Right atrium auricular region (tissue), 2 donors: ENCODE results near the gene CCNJL. TPM values are rescaled to one million over a fixed set of nuclear protein-coding genes. Genes with fewer than 3 reads are reported as not detected.

ENCODE experiments used
- DNase-seq: peaks from one replicate; pipeline ENCODE4 v3.0.0-alpha.2; 2019; ENCODE audit warnings: low spot score
- H3K27ac ChIP-seq, 2 donors: fragments of 200-600 bp; sonication (generic); 1 replicate in 1 of 2; 2 replicates in 1 of 2; pipeline ENCODE4 v1.5.1; 2016 to 2019
- H3K27me3 ChIP-seq, 2 donors: fragments of 200-600 bp; sonication (generic); one replicate each; pipeline versions ENCODE4 v1.5.1 to v1.6.0; 2017 to 2019
- H3K36me3 ChIP-seq: fragments of 200-600 bp; sonication (generic); one replicate; pipeline ENCODE4 v1.5.1; 2016
- H3K4me1 ChIP-seq, 2 donors: fragments of 200-600 bp; sonication (generic); one replicate each; pipeline versions ENCODE4 v1.5.1 to v1.6.0; 2017 to 2019
- H3K4me3 ChIP-seq, 2 donors: fragments of 200-600 bp; sonication (generic); 1 replicate in 1 of 2; 2 replicates in 1 of 2; pipeline ENCODE4 v1.5.1; 2017 to 2019; ENCODE audit warnings: mild to moderate bottlenecking in 1 of 2, moderate library complexity in 1 of 2
- H3K9me3 ChIP-seq, 2 donors: fragments of 200-600 bp; sonication (generic); one replicate each; pipeline ENCODE4 v1.5.1; 2019
- CTCF ChIP-seq, 2 donors: fragments of 200-600 bp; sonication (generic); IDR thresholded peaks; one replicate each; pipeline ENCODE4 v1.5.1; 2019; ENCODE audit warnings: antibody characterized with exemption in 2 of 2
- total RNA-seq, 2 donors: library from RNA; depleted of rRNA; stranded (reverse); fragments of >200 nt; gene quantifications; one replicate each; pipeline ENCODE4 v1.1.0, GENCODE V29; 2016

CCNJL gene
- total RNA-seq, 2 donors from 2014 or later: 2.7 to 5.5 TPM

GRCh38 chr5:160235731-160236130, 76.6 kb downstream of the CCNJL start:
- no peak for TF ChIP-seq CTCF (IDR thresholded peaks at IDR 0.05)
- no peaks in the 10 kb centered on the region for H3K36me3 ChIP-seq
- DNase-seq: no peak
- no peaks in the 10 kb centered on the region for H3K9me3 ChIP-seq
- H3K4me1 ChIP-seq: no peaks in the 10 kb centered on the region
- no peak overlapping the region for H3K27ac ChIP-seq
- no peak overlapping the region for H3K4me3 ChIP-seq
- H3K27me3 ChIP-seq: no peaks in the 10 kb centered on the region

GRCh38 chr5:160233215-160233614, 79.1 kb downstream of the CCNJL start:
- DNase-seq: no peak
- H3K4me3 ChIP-seq: no peak overlapping the region
- no peaks in the 10 kb centered on the region for H3K36me3 ChIP-seq
- no peaks in the 10 kb centered on the region for H3K27me3 ChIP-seq
- H3K9me3 ChIP-seq: no peaks in the 10 kb centered on the region
- no peaks in the 10 kb centered on the region for H3K4me1 ChIP-seq
- no peak for TF ChIP-seq CTCF (IDR thresholded peaks at IDR 0.05)
- H3K27ac ChIP-seq: no peak overlapping the region

GRCh38 chr5:160231783-160232342, 80.5 kb downstream of the CCNJL start:
- Histone ChIP-seq H3K27me3 (no peaks in the 10 kb centered on the region), H3K4me3 (no peak overlapping the region), H3K36me3 (no peaks in the 10 kb centered on the region), H3K4me1 (no peaks in the 10 kb centered on the region), H3K9me3 (no peaks in the 10 kb centered on the region), H3K27ac (no peak overlapping the region)
- no peak for DNase-seq
- no peak for TF ChIP-seq CTCF (IDR thresholded peaks at IDR 0.05)

GRCh38 chr5:160230686-160231527, 81.5 kb downstream of the CCNJL start:
- Histone ChIP-seq H3K9me3 (no peaks in the 10 kb centered on the region), H3K27ac (no peak overlapping the region), H3K27me3 (no peaks in the 10 kb centered on the region), H3K4me3 (no peak overlapping the region), H3K36me3 (no peaks in the 10 kb centered on the region), H3K4me1 (no peaks in the 10 kb centered on the region)
- no peak for DNase-seq
- TF ChIP-seq CTCF (IDR thresholded peaks at IDR 0.05): no peak

GRCh38 chr5:160229190-160229742, 83.1 kb downstream of the CCNJL start, which contains the start of gene FABP6:
FABP6 (plus strand) TSS chr5:160229506; CDS start chr5:160229558, 52 bp downstream.
- Histone ChIP-seq H3K9me3 (no peaks in the 10 kb centered on the region), H3K4me1 (no peaks in the 10 kb centered on the region), H3K27me3 (no peaks in the 10 kb centered on the region), H3K27ac (no peak within 1 kb of the TSS), H3K36me3 (no peaks in the 10 kb centered on the region), H3K4me3 (no peak within 1 kb of the TSS)
- no peak for DNase-seq
- TF ChIP-seq CTCF (IDR thresholded peaks at IDR 0.05): no peak
